Cerebellar nuclear complex (tissue), 1 donor: ENCODE measurements around the gene DRG2.

Experiments
- DNase-seq, 2 experiments: peaks; one replicate each; lab custom pipeline; 2025; lab: John Stamatoyannopoulos, UW

The DRG2 gene

GRCh38 chr17:18143044-18143936 is 55.5 kb downstream of the DRG2 start:
- no peak for DNase-seq

DNA sequence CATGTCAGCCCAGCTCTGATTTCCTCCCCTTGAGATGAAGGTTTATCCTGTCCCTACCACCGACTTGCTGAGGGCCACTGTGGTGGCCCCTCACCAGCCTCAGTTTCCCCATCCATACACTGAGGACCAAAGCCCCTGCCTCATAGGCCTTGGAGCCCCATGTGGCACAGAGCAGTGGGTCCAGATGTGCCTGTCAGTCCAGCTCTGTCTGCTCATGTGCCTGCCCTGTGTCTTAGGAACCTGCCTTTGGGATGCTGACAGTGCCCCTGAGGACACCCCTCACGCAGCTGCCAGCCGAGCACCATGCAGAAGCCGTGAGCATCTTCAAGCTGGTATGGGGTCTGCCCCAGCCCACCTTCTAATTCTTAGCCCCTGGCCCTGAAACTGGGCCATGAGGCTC is 56.5 kb downstream of the DRG2 start:
- no peak for DNase-seq

DNA sequence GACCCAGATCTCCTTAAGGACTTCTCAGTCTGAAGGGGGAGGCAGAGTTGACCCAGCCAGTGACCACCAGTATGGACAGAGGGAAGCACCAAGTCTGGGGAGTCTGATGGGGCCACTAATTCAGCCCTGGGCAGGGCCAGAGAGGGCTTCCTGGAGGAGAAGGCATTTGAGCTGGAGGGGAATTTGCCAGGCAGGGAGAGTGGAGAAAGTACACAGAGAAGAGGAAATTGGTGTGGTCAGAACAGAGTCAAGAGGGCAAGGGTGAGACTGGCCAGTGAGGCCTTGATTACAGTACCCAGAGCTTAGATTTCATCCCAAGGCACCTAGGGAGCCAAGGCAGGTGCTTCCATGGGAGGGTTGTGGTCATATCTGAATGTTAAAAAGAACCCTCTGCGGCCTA is 57.1 kb downstream of the DRG2 start:
- no peak for DNase-seq

- no peak for DNase-seq
Measured at GRCh38 chr17:18145811-18146210, 58.1 kb downstream of the DRG2 start.

DNA sequence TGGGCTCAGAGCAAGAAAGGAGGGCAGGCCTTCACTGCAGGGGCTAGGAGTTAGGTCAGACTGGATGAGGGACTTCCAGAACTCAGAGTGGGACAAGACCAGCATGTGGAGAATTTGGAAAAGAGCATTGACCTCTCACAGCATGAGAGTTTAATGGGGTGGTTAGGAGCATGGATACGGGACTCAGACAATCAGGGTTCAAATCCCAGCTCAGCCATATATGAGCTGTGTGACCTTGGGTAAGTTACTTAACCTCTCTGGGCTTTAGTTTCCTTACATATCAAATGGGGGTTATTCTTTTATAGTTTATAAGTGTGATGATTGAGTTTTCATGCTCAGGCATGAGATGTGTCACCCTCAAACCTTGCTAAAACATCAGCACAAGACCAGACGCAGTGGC is 58.5 kb downstream of the DRG2 start:
- DNase-seq, result no peak

GRCh38 chr17:18146980-18147379 is 59.2 kb downstream of the DRG2 start:
- no peak for DNase-seq

DNA sequence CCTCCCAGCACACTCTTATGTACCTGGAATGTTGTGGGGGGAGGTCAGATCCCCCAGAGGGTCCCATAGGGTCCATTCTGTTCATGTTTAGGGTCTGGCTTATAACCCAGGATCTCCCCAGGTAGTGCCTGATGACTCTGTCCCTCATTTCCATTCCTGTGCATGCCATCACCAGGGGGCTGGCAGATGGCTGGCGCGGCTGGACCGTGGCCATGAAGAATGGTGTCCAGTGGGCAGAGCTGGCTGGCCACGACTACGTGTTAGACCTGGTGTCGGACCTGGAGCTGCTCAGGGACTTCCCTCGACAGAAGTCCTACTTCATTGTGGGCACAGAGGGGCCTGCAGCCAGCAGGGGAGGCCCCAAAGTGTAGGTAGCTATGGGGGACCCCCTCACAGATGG is 60.8 kb downstream of the DRG2 start:
- DNase-seq, result no peak

- no peak for DNase-seq
Measured at GRCh38 chr17:18151290-18151689, 63.5 kb downstream of the DRG2 start.

DNA sequence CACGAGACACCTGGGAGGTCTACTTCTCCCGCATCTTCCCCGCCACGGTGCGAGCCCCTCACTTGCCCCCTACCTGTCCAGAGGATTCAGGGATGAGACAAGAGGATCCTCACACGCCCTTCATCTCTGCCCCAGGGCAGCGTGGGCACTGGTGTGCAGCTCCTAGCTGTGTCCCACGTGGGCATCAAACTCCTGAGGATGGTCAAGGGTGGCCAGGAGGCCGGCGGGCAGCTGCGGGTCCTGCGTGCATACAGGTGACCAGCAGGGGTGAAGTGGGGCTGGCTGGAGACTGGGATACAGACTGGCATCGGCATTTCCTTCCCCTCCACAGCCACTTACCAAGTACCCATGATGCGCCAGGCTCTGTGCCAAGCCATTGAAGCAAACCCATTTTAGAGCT is 67.4 kb downstream of the DRG2 start:
- DNase-seq, result no peak

- no peak for DNase-seq
Measured at GRCh38 chr17:18156171-18156975, 68.6 kb downstream of the DRG2 start.

GRCh38 chr17:18156976-18157280 is 69.2 kb downstream of the DRG2 start:
- DNase-seq, result no peak
